Cardiac ventricle fibroblast (primary cell): ENCODE measurements around the gene PIK3CG. TPM values are rescaled to one million over a fixed set of nuclear protein-coding genes. Genes with fewer than 3 reads are reported as not detected.

Experiments
- total RNA-seq: library from RNA; depleted of rRNA; stranded (reverse); fragments of >200 nt; gene quantifications from 2 replicates; pipeline ENCODE4 v1.2.3, GENCODE V29; 2015

The PIK3CG gene
- total RNA-seq: 0.39 and 1.2 TPM in 2 replicates

DNA sequence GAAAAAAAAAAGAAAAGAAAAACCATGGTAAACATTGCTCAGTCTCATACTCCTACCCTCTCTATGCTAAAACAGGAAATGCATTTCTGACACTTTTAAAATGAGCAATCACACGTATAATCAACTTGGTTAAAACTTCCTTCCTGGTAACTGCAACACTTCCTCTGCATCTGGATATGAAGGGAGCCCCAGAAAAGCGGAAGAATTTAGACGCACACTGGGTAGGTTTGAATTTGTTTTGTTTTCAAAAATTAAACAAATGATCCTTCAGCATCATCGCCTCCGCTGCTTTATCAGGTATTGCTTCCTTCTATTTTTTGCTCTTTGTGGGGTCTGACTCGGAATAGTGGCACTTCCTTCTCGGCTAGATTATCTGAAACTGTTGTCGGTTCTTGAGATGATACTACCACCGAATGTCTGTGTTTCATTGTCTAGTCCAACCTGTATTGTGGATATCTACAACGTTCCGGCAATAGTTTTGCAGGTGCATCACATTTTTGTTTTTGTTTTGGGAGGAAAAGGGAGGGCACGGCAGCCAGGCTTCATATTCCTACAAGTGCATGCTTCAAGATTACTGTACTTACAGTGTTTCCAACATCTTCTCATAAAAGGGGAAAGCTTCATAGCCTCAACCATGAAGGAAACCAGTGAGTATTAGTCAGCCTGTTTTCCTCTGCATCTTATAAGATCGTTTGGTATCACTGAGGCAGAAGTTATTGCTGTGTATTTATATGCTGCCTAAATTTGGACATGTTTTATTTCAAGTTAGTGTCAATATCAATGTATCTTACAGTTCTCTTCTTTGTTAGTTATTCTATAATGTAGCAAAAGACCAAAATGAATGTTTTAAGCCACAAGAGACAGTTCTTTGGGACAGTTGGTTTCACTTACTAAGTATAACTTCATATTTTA lies at the start of gene PIK3CG:
Gene PIK3CG, plus strand, starts transcription at position 153 of the 912 bp plus-strand sequence. CDS start 2,280 bp downstream, outside the sequence.

Other genes starting within 250 kb of the PIK3CG start
- 33.5 and 46.6 TPM in 2 replicates for gene CCDC71L, start 204.1 kb upstream of the PIK3CG start, total RNA-seq
- 9.3 and 11.1 TPM in 2 replicates for gene PRKAR2B, start 179.4 kb downstream of the PIK3CG start, total RNA-seq